PC-9 (cell line): ENCODE results near the gene SMURF1.

Source experiments
- EZH2 ChIP-seq: fragments of 200-600 bp; sonication (generic); IDR thresholded peaks from 2 replicates; pipeline ENCODE4 v1.8.0; 2017; ENCODE audit warnings: antibody characterized with exemption, low read depth
- TF ChIP-seq, protein P1 (sequence below): fragments of 200-600 bp; sonication (generic); conservative IDR thresholded peaks from 2 replicates; pipeline ENCODE4 v1.6.1; 2017; ENCODE audit warnings: mixed run types, antibody characterized with exemption, mild to moderate bottlenecking, moderate library complexity

DNA sequence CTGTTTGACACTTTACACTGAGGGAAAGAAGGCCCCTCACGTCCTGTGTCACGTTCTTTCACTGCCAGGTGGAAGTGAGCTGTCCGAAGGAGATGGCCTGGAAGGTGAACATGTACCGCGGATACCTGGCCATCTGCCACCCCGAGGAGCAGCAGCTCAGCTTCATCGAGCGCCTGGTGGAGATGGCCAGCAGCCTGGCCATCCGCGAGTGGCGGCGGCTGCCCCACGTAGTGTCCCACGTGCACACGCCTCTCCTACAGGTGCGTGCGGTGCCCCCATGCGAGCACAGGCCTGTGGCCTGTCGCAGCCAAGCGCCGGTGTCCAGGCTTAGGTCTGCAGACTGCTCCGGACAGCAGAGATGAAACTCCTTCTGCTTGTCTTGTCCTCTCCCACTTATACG, 162.2 kb downstream of the SMURF1 start:
- TF ChIP-seq, protein P1, sequence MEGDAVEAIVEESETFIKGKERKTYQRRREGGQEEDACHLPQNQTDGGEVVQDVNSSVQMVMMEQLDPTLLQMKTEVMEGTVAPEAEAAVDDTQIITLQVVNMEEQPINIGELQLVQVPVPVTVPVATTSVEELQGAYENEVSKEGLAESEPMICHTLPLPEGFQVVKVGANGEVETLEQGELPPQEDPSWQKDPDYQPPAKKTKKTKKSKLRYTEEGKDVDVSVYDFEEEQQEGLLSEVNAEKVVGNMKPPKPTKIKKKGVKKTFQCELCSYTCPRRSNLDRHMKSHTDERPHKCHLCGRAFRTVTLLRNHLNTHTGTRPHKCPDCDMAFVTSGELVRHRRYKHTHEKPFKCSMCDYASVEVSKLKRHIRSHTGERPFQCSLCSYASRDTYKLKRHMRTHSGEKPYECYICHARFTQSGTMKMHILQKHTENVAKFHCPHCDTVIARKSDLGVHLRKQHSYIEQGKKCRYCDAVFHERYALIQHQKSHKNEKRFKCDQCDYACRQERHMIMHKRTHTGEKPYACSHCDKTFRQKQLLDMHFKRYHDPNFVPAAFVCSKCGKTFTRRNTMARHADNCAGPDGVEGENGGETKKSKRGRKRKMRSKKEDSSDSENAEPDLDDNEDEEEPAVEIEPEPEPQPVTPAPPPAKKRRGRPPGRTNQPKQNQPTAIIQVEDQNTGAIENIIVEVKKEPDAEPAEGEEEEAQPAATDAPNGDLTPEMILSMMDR: no peak
- TF ChIP-seq EZH2: no peak
